Measurements from ENCODE around the gene UGT1A5. TPM values are rescaled to one million over a fixed set of nuclear protein-coding genes. Genes with fewer than 3 reads are reported as not detected.

UGT1A5 gene
- total RNA-seq, 4 donors from 2014 or later = 7.2 to 24.2 (median 15.0) TPM; not detected in 1

DNA sequence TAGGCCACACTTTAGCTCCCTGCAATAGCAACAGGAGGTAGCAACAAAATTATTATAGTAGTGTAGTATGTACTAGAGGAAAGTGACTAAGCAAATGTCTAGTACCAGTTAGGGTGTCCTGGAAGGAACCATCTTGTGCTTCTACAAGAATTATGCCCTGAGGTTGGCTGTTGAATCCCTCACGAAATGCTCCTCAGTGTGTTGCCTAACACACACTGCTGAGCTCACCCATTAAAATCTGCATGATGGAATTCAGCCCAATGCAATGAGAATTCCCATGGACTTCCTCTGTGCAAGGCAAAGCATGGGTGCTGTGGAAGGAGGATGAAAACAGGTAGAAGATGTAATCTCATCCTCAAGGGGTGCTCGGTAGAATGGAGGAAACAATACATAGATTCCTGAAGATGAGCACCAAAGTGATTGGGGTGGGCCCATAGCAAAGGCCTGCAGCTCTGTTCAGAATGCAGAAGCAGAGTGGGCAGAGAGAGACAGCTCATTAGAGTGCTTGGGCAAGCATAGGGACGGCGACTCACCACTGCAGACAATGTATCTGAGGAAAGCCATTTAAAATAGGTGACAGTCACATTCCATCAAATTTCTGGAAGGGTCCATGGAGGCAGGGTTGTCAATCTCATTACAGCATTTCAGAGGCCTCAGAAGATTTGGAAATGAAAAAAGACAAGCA lies 32.2 kb upstream of the UGT1A5 start:
- Histone ChIP-seq H3K4me1 (peaks cover 0 to 5% (median 0%) of the 10 kb centered on the region in 4 donors), H3K4me3 (no peak overlapping the region), H3K9me3 (no peaks in the 10 kb centered on the region), H3K27me3 (no peaks in the 10 kb centered on the region), H3K36me3 (no peaks in the 10 kb centered on the region), H3K27ac (no peak overlapping the region)
- DNase-seq = no peak
- no peak for TF ChIP-seq POLR2A (IDR thresholded peaks at IDR 0.05)
- TF ChIP-seq, protein P1, sequence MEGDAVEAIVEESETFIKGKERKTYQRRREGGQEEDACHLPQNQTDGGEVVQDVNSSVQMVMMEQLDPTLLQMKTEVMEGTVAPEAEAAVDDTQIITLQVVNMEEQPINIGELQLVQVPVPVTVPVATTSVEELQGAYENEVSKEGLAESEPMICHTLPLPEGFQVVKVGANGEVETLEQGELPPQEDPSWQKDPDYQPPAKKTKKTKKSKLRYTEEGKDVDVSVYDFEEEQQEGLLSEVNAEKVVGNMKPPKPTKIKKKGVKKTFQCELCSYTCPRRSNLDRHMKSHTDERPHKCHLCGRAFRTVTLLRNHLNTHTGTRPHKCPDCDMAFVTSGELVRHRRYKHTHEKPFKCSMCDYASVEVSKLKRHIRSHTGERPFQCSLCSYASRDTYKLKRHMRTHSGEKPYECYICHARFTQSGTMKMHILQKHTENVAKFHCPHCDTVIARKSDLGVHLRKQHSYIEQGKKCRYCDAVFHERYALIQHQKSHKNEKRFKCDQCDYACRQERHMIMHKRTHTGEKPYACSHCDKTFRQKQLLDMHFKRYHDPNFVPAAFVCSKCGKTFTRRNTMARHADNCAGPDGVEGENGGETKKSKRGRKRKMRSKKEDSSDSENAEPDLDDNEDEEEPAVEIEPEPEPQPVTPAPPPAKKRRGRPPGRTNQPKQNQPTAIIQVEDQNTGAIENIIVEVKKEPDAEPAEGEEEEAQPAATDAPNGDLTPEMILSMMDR (IDR thresholded peaks at IDR 0.05) = no peak

GRCh38 chr2:233681521-233682099 lies 31.1 kb upstream of the UGT1A5 start, which contains the start of gene UGT1A7:
TSS of gene UGT1A7 (plus strand) at chr2:233681901. CDS start at chr2:233681938, 37 bp downstream.
- no peaks in the 10 kb centered on the region for H3K9me3 ChIP-seq
- no peak for DNase-seq
- peaks cover 0 to 5% (median 0%) of the 10 kb centered on the region in 4 donors for H3K4me1 ChIP-seq
- TF ChIP-seq POLR2A (IDR thresholded peaks at IDR 0.05) = no peak
- TF ChIP-seq, protein P1 (IDR thresholded peaks at IDR 0.05) = no peak
- H3K27me3 ChIP-seq = no peaks in the 10 kb centered on the region
- no peak within 1 kb of the TSS for H3K4me3 ChIP-seq
- no peaks in the 10 kb centered on the region for H3K36me3 ChIP-seq
- no peak within 1 kb of the TSS for H3K27ac ChIP-seq

DNA sequence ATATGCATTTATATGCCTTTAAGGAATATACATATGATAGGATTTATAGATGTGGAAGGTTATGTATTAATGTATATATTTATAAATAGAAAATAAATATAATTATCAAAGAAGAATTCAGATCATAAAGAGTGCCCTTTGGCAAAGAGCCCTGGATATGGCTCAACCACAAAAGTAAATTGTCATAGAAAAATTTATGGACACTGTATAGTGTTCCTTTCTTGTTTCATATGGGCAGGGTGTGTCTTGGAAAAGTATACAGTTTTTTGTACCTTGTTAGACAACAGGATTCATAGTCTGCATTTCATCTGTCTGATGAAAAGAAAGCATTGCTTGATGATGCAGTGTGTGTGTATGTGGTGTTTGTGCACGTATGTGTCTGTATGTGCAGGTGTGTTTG lies 28.1 kb upstream of the UGT1A5 start:
- H3K27ac ChIP-seq = no peak overlapping the region
- H3K4me3 ChIP-seq = no peak overlapping the region
- TF ChIP-seq, protein P1 (IDR thresholded peaks at IDR 0.05) = no peak
- no peak for TF ChIP-seq POLR2A (IDR thresholded peaks at IDR 0.05)
- no peaks in the 10 kb centered on the region for H3K9me3 ChIP-seq
- no peaks in the 10 kb centered on the region for H3K36me3 ChIP-seq
- no peaks in the 10 kb centered on the region for H3K27me3 ChIP-seq
- H3K4me1 ChIP-seq = peaks cover 0 to 11% (median 0%) of the 10 kb centered on the region in 4 donors
- DNase-seq = no peak

DNA sequence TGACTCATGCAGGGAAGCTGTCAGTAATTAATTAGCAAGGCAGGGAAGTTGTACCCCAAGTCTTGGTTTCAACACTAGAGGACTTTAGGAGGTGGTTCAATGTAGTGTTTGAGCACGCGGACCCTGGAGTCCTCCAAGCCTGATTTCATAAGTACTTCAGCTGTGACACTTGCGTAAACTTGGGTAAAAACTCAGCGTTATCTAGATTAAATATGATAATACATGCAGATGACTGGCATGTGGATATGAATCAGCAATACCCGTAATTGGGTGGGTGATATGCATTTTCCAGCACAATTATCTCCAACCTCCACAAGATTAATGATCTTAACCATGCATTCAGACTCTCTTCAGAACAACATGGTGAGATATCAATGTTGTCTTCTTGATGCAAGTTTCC lies 25.8 kb upstream of the UGT1A5 start:
- TF ChIP-seq, protein P1 (IDR thresholded peaks at IDR 0.05) = no peak
- no peak for TF ChIP-seq POLR2A (IDR thresholded peaks at IDR 0.05)
- no peaks in the 10 kb centered on the region for H3K36me3 ChIP-seq
- H3K9me3 ChIP-seq = no peaks in the 10 kb centered on the region
- DNase-seq = no peak
- H3K4me1 ChIP-seq = peaks cover 0 to 22% (median 0%) of the 10 kb centered on the region in 4 donors
- no peaks in the 10 kb centered on the region for H3K27me3 ChIP-seq
- H3K27ac ChIP-seq = no peak overlapping the region
- H3K4me3 ChIP-seq = no peak overlapping the region

- no peak overlapping the region for H3K27ac ChIP-seq
- H3K9me3 ChIP-seq = no peaks in the 10 kb centered on the region
- H3K36me3 ChIP-seq = no peaks in the 10 kb centered on the region
- TF ChIP-seq POLR2A (IDR thresholded peaks at IDR 0.05) = no peak
- TF ChIP-seq, protein P1 (IDR thresholded peaks at IDR 0.05) = no peak
- no peak overlapping the region for H3K4me3 ChIP-seq
- H3K4me1 ChIP-seq = peaks cover 0 to 27% (median 0%) of the 10 kb centered on the region in 4 donors
- DNase-seq = no peak
- no peaks in the 10 kb centered on the region for H3K27me3 ChIP-seq
Observed at GRCh38 chr2:233688341-233688740, 24.4 kb upstream of the UGT1A5 start.
